ENCODE data around the gene CFAP46.

DNA sequence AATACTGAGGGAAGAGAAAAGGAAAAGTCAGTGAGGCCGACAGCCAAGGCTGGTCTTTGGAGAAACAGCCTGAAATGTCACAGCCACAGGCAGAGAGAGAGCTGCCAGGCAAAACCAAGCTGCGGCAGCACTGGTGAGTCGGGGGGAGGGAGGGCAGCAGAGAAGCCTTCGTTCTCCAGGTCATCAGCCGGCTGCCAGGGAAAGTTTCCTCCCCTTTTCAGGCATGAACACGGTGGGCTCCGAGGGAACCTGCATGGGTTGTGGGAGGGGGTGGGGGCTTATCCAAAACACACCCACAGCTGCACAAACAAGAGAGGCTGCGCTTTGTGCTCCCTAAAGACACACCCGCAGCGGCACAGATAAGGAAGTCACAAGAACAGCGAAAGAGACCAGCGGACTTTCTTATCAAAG is 94.1 kb downstream of the CFAP46 start:
- TF ChIP-seq CTCF (IDR thresholded peaks at IDR 0.05; ENCODE audit: poor library complexity): no peak
- no peak for TF ChIP-seq EZH2 (IDR thresholded peaks at IDR 0.05; ENCODE audit: borderline replicate concordance)
- TF ChIP-seq EZH2phosphoT487 (IDR thresholded peaks at IDR 0.05; ENCODE audit: low read depth, severe bottlenecking, unreplicated experiment): no peak

All from hepatocyte (in vitro differentiated cells).